ENCODE results near the gene DENND5A.
"Not testable (repeated sequence)": the region's sequence is repeated elsewhere in the genome, so short reads cannot be mapped to it uniquely, and the experiment has no call there.

Gene DENND5A

DNA sequence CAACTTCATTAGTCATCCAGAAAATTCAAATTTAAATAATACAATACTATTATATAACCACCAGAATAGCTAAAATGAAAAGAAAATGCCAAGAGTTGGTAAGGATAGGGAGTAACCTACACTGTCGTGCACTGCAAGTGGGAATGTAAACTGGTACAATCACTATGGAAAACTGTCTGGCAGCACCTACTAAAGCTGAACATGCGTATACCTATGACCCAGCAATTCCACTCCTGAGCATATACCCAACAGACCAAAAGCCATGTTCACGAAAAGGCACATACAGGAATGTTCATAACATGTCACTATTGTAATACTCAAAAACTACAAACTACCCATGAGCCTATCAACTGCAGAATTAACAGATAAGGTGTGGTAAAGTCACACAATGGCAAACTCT is 32.7 kb downstream of the DENND5A start:
- H3K27ac Mint-ChIP-seq = no peak overlapping the region
- peaks cover 2% of the 10 kb centered on the region for H3K27me3 Mint-ChIP-seq (ENCODE audit: low read depth, poor library complexity)
- no peak overlapping the region for H3K4me3 Mint-ChIP-seq
- TF ChIP-seq, protein P1, sequence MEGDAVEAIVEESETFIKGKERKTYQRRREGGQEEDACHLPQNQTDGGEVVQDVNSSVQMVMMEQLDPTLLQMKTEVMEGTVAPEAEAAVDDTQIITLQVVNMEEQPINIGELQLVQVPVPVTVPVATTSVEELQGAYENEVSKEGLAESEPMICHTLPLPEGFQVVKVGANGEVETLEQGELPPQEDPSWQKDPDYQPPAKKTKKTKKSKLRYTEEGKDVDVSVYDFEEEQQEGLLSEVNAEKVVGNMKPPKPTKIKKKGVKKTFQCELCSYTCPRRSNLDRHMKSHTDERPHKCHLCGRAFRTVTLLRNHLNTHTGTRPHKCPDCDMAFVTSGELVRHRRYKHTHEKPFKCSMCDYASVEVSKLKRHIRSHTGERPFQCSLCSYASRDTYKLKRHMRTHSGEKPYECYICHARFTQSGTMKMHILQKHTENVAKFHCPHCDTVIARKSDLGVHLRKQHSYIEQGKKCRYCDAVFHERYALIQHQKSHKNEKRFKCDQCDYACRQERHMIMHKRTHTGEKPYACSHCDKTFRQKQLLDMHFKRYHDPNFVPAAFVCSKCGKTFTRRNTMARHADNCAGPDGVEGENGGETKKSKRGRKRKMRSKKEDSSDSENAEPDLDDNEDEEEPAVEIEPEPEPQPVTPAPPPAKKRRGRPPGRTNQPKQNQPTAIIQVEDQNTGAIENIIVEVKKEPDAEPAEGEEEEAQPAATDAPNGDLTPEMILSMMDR (IDR thresholded peaks at IDR 0.05) = no peak
- peaks cover 36% of the 10 kb centered on the region for H3K9me3 Mint-ChIP-seq
- peaks cover 38% of the 10 kb centered on the region for H3K4me1 Mint-ChIP-seq
- H3K36me3 Mint-ChIP-seq (ENCODE audit: low read depth) = peaks cover 47% of the 10 kb centered on the region
- no peak for DNase-seq

DNA sequence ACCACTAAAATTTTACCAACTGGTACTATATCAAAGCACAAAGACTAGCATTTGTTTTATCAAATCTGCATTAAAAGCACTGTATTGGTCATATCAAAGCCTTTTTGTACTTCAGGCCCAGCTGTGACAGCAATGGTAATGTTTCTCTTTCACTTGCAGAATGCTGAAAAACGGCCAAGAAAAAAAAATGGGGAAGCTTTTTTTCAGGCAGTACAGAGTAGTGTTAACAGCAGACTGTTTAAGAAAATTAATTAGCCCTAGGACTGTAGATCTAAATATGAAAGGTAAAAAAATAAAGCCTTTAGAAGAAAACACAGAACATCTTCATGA is 33.3 kb downstream of the DENND5A start:
- Mint-ChIP-seq H3K27ac (peak overlapping the region; percentile 49), H3K36me3 (ENCODE audit: low read depth) (peaks cover 47% of the 10 kb centered on the region), H3K4me3 (no peak overlapping the region), H3K4me1 (peaks cover 38% of the 10 kb centered on the region), H3K9me3 (peaks cover 30% of the 10 kb centered on the region), H3K27me3 (ENCODE audit: low read depth, poor library complexity) (peaks cover 2% of the 10 kb centered on the region)
- TF ChIP-seq, protein P1 (IDR thresholded peaks at IDR 0.05) = no peak
- DNase-seq = no peak

DNA sequence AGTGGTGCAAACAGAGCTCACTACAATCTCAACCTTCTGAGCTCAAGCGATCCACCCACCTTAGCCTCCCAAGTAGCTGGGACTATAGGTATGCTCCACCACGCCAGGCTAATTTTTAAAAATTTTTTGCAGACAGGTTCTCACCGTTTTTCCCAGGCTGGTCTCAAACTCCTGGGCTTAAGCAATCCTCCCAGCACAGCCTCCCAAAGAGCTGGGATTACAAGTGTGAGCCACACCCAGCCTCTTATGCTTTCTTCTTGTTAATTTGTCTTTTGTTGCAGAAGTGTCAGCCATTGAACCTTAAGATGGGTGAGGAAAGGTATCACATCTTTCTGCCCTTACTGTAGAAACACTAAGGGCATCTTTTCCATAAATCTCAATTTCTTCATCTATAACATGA is 34.9 kb downstream of the DENND5A start:
- no peak overlapping the region for H3K4me3 Mint-ChIP-seq
- DNase-seq = no peak
- H3K9me3 Mint-ChIP-seq = peaks cover 26% of the 10 kb centered on the region
- no peaks in the 10 kb centered on the region for H3K27me3 Mint-ChIP-seq (ENCODE audit: low read depth, poor library complexity)
- TF ChIP-seq, protein P1 (IDR thresholded peaks at IDR 0.05) = no peak
- peaks cover 38% of the 10 kb centered on the region for H3K4me1 Mint-ChIP-seq
- peaks cover 45% of the 10 kb centered on the region for H3K36me3 Mint-ChIP-seq (ENCODE audit: low read depth)
- no peak overlapping the region for H3K27ac Mint-ChIP-seq

DNA sequence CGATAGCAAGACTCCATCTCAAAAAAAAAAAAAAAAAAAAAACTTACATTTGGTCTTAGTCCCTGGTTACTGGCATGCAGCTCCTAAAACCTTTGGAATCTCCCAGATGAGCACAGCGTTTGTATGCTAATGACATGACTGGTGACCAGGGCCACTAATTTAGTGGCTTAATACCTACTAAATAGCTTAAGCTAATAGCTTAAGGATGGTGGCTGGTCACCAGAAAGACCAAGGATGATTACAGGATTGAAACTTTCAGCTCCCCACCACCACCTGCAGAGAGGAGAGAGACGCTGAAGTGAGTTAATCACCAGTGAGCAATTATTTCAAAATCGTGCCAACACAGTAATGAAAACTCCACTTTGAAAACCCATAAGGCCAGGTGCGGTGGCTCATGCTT is 37.1 kb downstream of the DENND5A start:
- TF ChIP-seq, protein P1 (IDR thresholded peaks at IDR 0.05) = no peak
- Mint-ChIP-seq H3K9me3 (peaks cover 8% of the 10 kb centered on the region), H3K4me3 (no peak overlapping the region), H3K36me3 (ENCODE audit: low read depth) (peaks cover 31% of the 10 kb centered on the region), H3K27me3 (ENCODE audit: low read depth, poor library complexity) (no peaks in the 10 kb centered on the region), H3K27ac (no peak overlapping the region), H3K4me1 (peaks cover 38% of the 10 kb centered on the region)
- DNase-seq = no peak

DNA sequence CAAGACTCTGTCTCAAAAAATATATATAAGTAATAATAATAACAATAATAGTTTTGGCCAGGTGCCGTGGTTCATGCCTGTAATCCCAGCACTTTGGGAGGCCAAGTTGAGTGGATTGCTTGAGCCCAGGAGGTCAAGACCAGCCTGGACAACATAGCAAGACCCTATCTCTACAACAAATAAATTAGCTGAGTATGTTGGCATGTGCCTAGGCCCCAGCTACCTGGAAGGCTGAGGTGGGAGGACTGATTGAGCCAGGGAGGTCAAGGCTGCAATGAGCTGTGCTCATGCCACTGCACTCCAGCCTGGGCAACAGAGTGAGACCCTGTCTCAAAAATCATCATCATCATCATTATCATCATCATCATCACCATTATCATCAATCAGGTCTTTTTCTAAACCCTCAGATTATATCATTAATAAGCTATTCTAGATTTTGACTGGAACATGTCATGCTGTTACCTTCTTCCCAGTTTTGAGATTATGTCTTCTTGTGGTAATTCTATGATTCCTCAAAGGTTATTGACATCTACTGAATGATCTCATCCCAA is 39.3 kb downstream of the DENND5A start:
- H3K36me3 Mint-ChIP-seq (ENCODE audit: low read depth) = peaks cover 26% of the 10 kb centered on the region
- H3K4me3 Mint-ChIP-seq = no peak overlapping the region
- no peaks in the 10 kb centered on the region for H3K27me3 Mint-ChIP-seq (ENCODE audit: low read depth, poor library complexity)
- H3K27ac Mint-ChIP-seq = no peak overlapping the region
- peaks cover 8% of the 10 kb centered on the region for H3K9me3 Mint-ChIP-seq
- TF ChIP-seq, protein P1 (IDR thresholded peaks at IDR 0.05) = no peak
- no peak for DNase-seq
- peaks cover 22% of the 10 kb centered on the region for H3K4me1 Mint-ChIP-seq

DNA sequence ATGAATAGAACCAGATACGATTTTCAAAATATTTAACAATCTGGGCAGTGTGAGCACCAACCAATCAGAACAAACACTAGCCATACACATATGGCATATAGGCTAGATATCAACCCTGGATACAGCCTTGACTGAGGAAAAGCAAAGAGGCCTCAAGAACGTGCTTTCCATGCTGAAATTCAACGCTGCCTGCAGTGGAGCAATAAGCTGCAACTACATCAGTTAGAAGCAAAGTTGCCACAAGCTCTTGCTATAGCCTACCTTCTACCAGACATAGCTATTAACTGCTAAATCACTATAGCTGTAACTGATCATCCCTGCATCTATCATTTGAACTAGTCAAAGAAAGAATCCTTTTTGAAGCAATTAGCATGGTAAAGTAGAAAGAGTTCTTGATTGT is 42.5 kb downstream of the DENND5A start:
- H3K27ac Mint-ChIP-seq = peak overlapping the region; percentile 90
- H3K4me3 Mint-ChIP-seq = no peak overlapping the region
- peaks cover 4% of the 10 kb centered on the region for H3K4me1 Mint-ChIP-seq
- H3K27me3 Mint-ChIP-seq (ENCODE audit: low read depth, poor library complexity) = no peaks in the 10 kb centered on the region
- no peak for DNase-seq
- peaks cover 42% of the 10 kb centered on the region for H3K36me3 Mint-ChIP-seq (ENCODE audit: low read depth)
- peaks cover 20% of the 10 kb centered on the region for H3K9me3 Mint-ChIP-seq
- TF ChIP-seq, protein P1 (IDR thresholded peaks at IDR 0.05) = no peak

DNA sequence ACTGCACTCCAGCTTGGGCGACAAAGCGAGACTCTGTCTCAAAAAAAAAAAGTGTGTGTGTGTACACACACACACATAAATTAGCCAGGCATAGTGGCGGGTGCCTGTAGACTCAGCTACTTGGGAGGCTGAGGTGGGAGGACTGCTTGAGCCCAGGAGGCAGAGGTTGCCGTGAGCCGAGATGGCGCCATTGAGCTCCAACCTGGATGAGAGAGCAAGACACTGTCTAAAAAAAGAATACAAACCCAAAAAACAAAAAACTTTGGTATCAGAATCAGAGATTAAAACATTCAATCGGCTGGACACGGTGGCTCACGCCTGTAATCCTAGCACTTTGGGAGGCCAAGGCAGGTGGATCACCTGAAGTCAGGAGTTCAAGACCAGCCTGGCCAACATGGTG is 44.3 kb downstream of the DENND5A start:
- peaks cover 24% of the 10 kb centered on the region for H3K36me3 Mint-ChIP-seq (ENCODE audit: low read depth)
- not testable (repeated sequence) for H3K27me3 Mint-ChIP-seq (ENCODE audit: low read depth, poor library complexity); DNase-seq; H3K27ac Mint-ChIP-seq; H3K4me1 Mint-ChIP-seq; H3K4me3 Mint-ChIP-seq
- peaks cover 12% of the 10 kb centered on the region for H3K9me3 Mint-ChIP-seq
